ENCODE data around the gene NOG.

NOG gene

GRCh38 chr17:56593646-56594319 is at the start of gene NOG:
TSS of gene NOG (plus strand) at chr17:56593699. CDS start at chr17:56594224, 525 bp downstream.
- DNase-seq (ENCODE audit: low read depth in 4 of 4, low spot score in 1 of 4): peak in 2 of 4 experiments; percentile 21 to 32

- DNase-seq (ENCODE audit: low read depth in 4 of 4, low spot score in 1 of 4): no peak
Measured at GRCh38 chr17:56545106-56545505, 48.4 kb upstream of the NOG start.

- no peak for DNase-seq (ENCODE audit: low read depth in 4 of 4, low spot score in 1 of 4)
Measured at GRCh38 chr17:56545930-56546329, 47.6 kb upstream of the NOG start.

DNA sequence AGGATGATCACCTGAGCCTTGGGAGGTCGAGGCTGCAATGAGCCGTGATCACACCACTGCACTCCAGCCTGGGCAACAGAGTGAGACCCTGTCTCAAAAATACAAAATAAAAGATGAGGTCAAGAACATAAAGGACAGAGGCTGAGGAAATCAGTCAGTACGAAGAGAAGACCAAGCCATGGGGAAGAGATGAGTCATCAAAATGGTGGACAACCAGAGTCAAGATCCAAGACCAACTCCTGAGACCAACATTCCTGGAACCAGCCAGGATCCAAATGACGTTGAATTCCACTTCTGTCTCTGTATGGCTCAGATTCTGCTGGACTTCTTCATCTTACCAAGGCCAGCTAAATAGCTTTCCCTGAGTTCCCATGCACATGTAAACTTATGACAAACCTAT is 44.8 kb upstream of the NOG start:
- no peak for DNase-seq (ENCODE audit: low read depth in 4 of 4, low spot score in 1 of 4)

DNA sequence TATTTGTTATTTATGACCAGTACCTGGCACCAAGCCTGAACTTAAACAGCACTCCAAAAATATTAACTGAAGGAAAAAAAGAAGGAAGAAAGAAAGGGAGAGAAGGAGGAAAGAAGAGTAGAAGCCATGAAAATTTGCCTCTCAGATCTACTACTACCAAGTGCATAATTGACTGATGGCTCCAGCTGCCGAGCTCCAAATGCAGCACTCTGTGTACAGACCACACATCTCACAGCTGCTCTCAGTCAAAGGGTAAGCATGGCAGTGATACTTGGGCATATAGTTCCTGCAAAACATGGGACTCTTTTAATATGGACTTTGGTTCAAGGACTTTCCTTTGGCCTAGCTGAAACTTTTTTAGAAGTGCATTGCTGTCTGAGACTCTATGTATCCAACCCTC is 44.0 kb upstream of the NOG start:
- no peak for DNase-seq (ENCODE audit: low read depth in 4 of 4, low spot score in 1 of 4)

- DNase-seq (ENCODE audit: low read depth in 4 of 4, low spot score in 1 of 4): no peak
Measured at GRCh38 chr17:56557682-56558081, 35.8 kb upstream of the NOG start.

DNA sequence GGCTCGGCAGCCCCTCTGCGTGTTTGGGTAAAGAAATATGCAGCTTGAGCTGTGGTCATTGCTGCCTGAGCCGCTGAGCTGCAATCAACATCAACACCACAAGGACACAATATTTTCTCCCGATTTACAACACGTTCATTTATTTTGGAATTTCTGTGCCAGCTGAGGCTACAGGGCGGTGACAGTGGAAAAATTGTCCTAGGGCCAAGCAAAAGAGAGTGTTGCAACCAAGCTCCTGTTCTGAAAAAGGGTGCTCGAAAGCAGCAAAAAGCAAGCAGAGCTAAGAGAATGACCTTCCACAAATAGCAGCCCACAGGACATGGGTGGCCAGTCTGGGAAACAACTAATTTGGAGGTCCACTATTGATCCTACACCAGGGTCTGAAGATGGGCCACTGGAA is 35.4 kb upstream of the NOG start:
- DNase-seq (ENCODE audit: low read depth in 4 of 4, low spot score in 1 of 4): no peak

DNA sequence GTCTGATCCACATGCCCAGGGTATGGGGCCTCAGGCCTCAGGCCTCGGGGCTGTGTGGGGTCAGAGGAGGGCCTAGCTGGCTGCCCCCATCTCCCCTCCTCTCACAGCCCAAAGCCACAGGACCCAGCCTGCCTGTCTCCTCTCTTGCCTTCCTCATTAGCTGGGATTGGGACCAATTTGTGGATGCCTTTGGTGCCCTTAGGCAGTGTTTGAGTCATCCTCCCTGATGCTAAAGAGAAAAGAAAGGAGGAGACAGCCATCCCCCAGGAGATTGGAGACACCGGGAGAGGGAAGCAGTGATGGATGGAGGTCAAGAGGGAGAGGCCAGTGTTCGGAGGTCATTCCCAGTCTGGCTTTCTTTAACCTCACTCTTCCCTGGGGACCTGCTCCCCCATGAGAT is 23.3 kb upstream of the NOG start:
- DNase-seq (ENCODE audit: low read depth in 4 of 4, low spot score in 1 of 4): no peak

DNA sequence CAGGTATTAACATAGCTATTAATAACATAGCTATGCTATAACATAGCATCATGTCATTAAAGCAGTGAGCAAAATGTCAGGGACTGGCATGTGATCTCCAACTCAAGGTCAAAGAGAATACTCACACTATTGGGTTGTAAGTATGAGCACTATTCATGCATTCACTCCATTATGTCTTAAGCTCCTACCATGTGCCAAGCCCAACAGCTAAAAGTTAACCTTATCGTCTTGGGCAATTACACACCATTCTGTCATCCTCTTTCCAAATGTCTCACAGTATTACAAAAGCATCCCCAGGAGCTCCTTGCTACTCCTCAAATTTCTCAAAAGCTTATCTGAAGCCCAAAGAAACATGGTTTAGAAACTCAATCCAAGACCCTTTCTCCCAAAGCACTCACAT is 22.0 kb upstream of the NOG start:
- no peak for DNase-seq (ENCODE audit: low read depth in 4 of 4, low spot score in 1 of 4)

- no peak for DNase-seq (ENCODE audit: low read depth in 4 of 4, low spot score in 1 of 4)
Measured at GRCh38 chr17:56577190-56577842, 16.2 kb upstream of the NOG start.

GRCh38 chr17:56577843-56578204 is 15.7 kb upstream of the NOG start:
- DNase-seq (ENCODE audit: low read depth in 4 of 4, low spot score in 1 of 4): no peak

DNA sequence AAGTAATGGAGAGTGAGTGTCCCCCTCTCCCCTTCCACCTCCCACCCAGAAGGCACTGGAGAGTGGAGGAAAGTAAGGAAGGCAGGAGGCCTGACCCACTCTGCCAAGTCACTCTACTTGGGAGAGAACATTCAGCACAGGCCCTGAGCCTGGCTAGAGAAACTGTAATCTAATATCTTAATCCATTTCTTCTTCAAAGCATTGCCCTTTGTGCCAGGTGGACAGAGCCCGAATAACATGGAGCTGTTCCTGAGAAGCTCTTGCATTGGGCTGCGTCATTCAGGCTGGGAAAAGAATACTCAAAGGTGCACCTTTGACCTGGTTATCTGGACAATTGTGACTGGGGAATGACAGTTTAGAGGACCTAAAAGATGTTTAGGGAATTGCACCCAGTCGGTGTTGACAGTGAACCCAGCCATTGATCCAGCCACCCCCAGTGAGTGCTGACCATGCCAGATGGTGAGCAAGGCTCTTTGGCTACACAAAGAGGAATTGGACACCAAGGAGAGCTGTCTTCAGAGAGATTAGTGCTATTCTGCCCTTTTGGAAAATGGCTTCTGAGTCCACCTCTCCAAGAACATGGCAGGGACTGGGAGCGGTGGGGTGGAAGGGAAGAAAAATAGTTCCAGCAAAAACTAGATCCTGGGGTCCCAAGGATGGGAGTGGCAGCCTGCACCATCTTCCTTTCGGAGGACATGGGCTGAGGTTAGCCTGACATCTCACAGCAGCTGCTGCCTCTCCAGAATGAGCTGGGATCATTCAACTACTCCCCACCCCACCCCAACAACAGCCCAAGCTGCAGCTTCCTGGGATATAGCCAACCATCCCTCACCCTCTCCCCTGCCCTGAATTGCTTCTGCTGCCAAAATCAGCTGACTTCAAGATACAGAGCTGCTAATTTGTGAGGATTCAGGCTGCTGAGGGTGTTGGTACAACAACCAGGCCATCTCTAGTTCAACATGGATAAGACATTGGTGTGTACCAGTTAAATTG is 11.6 kb upstream of the NOG start:
- no peak for DNase-seq (ENCODE audit: low read depth in 4 of 4, low spot score in 1 of 4)

GRCh38 chr17:56583772-56584171 is 9.7 kb upstream of the NOG start:
- no peak for DNase-seq (ENCODE audit: low read depth in 4 of 4, low spot score in 1 of 4)

DNA sequence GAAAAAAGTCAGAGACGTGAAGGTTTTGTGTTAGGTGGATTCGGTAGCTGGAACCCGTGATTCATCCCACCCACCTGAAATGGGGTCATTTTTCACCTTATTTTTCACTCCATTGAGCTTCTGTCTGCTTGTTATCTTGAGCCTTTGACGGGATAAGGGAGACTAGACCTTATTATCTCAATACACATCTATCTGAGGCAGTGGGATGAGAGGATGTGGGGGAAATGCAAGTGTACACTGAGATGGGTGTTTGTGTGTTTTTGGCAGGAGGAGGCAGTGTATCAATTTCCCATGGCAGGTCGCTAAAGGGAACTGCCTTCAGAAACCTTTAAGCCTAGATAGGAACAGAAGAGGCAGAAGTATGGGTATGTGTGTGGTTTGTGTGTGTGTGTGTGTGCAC is 6.2 kb upstream of the NOG start:
- no peak for DNase-seq (ENCODE audit: low read depth in 4 of 4, low spot score in 1 of 4)

DNA sequence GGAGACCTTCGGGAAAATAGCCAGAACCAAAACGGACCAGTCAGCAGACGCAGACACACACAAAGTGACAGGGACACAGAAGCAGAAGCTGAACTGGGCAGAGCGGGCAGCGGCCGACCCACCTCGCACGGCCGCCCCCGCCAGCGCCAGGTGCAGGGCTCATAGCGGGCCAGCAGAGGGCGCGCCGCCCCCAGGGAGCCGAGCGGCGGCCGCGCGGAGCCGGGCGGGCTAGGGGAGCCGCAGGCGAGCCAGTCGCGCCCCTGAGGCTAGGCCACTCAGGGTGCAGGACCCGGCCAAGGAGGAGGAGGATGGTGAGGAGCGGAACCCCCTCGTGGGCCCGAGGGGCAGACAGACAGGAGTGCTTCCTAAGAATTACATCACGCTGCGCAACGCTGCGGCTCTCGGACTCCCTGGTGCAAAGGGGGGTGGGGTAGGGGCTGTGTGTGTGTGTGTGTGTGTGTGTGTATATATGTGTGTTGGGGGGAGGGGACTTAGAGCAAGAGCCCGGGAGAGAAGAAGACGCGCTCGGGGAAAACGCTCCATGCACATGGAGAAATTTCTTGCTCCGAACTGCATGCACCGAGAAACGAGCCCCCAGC is 913 bp upstream of the NOG start:
- peak in 3 of 4 experiments; percentile 47 to 60 (median 58) for DNase-seq (ENCODE audit: low read depth in 4 of 4, low spot score in 1 of 4)

- DNase-seq (ENCODE audit: low read depth in 4 of 4, low spot score in 1 of 4): peak in 1 of 4 experiments; percentile 21
Measured at GRCh38 chr17:56593086-56593645, 333 bp upstream of the NOG start.

- no peak for DNase-seq (ENCODE audit: low read depth in 4 of 4, low spot score in 1 of 4)
Measured at GRCh38 chr17:56594320-56595107, 1.0 kb downstream of the NOG start.

GRCh38 chr17:56595108-56595418 is 1.6 kb downstream of the NOG start:
- no peak for DNase-seq (ENCODE audit: low read depth in 4 of 4, low spot score in 1 of 4)

- DNase-seq (ENCODE audit: low read depth in 4 of 4, low spot score in 1 of 4): no peak
Measured at GRCh38 chr17:56595831-56596690, 2.6 kb downstream of the NOG start.

Measured in stimulated activated CD4-positive, alpha-beta T cell treated with anti-CD3 and anti-CD28 coated beads, Interleukin-1b, Interleukin-23, amount 100 ng/mL, for 24 hours (primary cell).